Measurements from ENCODE around the gene SURF1.

The SURF1 gene

GRCh38 chr9:133342570-133342969 lies 13.7 kb downstream of the SURF1 start:
- TF ChIP-seq CTCF (IDR thresholded peaks at IDR 0.05): no peak
- H3K4me3 ChIP-seq: no peak overlapping the region
- no peak for DNase-seq (ENCODE audit: low spot score)
- no peak overlapping the region for H3K27ac ChIP-seq

GRCh38 chr9:133342069-133342406 lies 14.2 kb downstream of the SURF1 start:
- DNase-seq (ENCODE audit: low spot score): no peak
- TF ChIP-seq CTCF (IDR thresholded peaks at IDR 0.05): no peak
- H3K4me3 ChIP-seq: no peak overlapping the region
- H3K27ac ChIP-seq: peak overlapping the region in 1 of 2 donors; percentile 43

GRCh38 chr9:133341369-133342068 lies 14.8 kb downstream of the SURF1 start:
- Histone ChIP-seq H3K4me3 (no peak overlapping the region), H3K27ac (peak overlapping the region in 1 of 2 donors; percentile 43)
- no peak for DNase-seq (ENCODE audit: low spot score)
- TF ChIP-seq CTCF (IDR thresholded peaks at IDR 0.05): no peak

GRCh38 chr9:133340916-133341315 lies 15.4 kb downstream of the SURF1 start:
- peak overlapping the region in 1 of 2 donors; percentile 30 for H3K27ac ChIP-seq
- TF ChIP-seq CTCF (IDR thresholded peaks at IDR 0.05): no peak
- no peak for DNase-seq (ENCODE audit: low spot score)
- no peak overlapping the region for H3K4me3 ChIP-seq

GRCh38 chr9:133340256-133340655 lies 16.0 kb downstream of the SURF1 start:
- Histone ChIP-seq H3K4me3 (no peak overlapping the region), H3K27ac (peak overlapping the region in 1 of 2 donors; percentile 8)
- TF ChIP-seq CTCF (IDR thresholded peaks at IDR 0.05): no peak
- DNase-seq (ENCODE audit: low spot score): no peak

GRCh38 chr9:133339641-133340040 lies 16.6 kb downstream of the SURF1 start:
- no peak overlapping the region for H3K4me3 ChIP-seq
- no peak for TF ChIP-seq CTCF (IDR thresholded peaks at IDR 0.05)
- DNase-seq (ENCODE audit: low spot score): no peak
- H3K27ac ChIP-seq: peak overlapping the region in 1 of 2 donors; percentile 8

Measured in coronary artery (tissue), 2 donors.